DMS79 treated with DMSO at 0.1 percent for 48 hours (cell line): ENCODE results near the gene FCN2.

Source experiments
- DNase-seq: peaks from one replicate; lab custom pipeline; 2025; lab: John Stamatoyannopoulos, UW

The FCN2 gene

GRCh38 chr9:134932606-134933005 is 52.0 kb downstream of the FCN2 start:
- no peak for DNase-seq

- DNase-seq: no peak
Observed at GRCh38 chr9:134933076-134933659, 52.6 kb downstream of the FCN2 start.

- DNase-seq: no peak
Observed at GRCh38 chr9:134935056-134935640, 54.5 kb downstream of the FCN2 start.

- DNase-seq: no peak
Observed at GRCh38 chr9:134935701-134936345, 55.2 kb downstream of the FCN2 start.

- DNase-seq: no peak
Observed at GRCh38 chr9:134936346-134937163, 55.9 kb downstream of the FCN2 start.
